ENCODE measurements around the gene MYZAP. TPM values are rescaled to one million over a fixed set of nuclear protein-coding genes. Genes with fewer than 3 reads are reported as not detected.

The MYZAP gene
- total and polyA plus RNA-seq, 4 donors = 0.50 to 1.8 (median 0.99) TPM

GRCh38 chr15:57573151-57573550 lies 18.6 kb upstream of the MYZAP start (continued):
- TF ChIP-seq, protein P1, sequence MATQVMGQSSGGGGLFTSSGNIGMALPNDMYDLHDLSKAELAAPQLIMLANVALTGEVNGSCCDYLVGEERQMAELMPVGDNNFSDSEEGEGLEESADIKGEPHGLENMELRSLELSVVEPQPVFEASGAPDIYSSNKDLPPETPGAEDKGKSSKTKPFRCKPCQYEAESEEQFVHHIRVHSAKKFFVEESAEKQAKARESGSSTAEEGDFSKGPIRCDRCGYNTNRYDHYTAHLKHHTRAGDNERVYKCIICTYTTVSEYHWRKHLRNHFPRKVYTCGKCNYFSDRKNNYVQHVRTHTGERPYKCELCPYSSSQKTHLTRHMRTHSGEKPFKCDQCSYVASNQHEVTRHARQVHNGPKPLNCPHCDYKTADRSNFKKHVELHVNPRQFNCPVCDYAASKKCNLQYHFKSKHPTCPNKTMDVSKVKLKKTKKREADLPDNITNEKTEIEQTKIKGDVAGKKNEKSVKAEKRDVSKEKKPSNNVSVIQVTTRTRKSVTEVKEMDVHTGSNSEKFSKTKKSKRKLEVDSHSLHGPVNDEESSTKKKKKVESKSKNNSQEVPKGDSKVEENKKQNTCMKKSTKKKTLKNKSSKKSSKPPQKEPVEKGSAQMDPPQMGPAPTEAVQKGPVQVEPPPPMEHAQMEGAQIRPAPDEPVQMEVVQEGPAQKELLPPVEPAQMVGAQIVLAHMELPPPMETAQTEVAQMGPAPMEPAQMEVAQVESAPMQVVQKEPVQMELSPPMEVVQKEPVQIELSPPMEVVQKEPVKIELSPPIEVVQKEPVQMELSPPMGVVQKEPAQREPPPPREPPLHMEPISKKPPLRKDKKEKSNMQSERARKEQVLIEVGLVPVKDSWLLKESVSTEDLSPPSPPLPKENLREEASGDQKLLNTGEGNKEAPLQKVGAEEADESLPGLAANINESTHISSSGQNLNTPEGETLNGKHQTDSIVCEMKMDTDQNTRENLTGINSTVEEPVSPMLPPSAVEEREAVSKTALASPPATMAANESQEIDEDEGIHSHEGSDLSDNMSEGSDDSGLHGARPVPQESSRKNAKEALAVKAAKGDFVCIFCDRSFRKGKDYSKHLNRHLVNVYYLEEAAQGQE (IDR thresholded peaks at IDR 0.05) = no peak
- TF ChIP-seq HNF4G (IDR thresholded peaks at IDR 0.05) = no peak
- TF ChIP-seq FOXA1 (IDR thresholded peaks at IDR 0.05) = no peak

- DNase-seq (ENCODE audit: low spot score) = no peak
- no peaks in the 10 kb centered on the region for H3K27me3 ChIP-seq (ENCODE audit: control insufficient read depth in 4 of 4, insufficient read depth in 4 of 4, low read length in 3 of 4)
- H3K27ac ChIP-seq (ENCODE audit: low read depth in 1 of 2, low read length in 2 of 2) = no peak overlapping the region
- H3K4me1 ChIP-seq (ENCODE audit: control insufficient read depth in 4 of 4, insufficient read depth in 4 of 4, low read length in 3 of 4) = no peaks in the 10 kb centered on the region
- H3K9me3 ChIP-seq (ENCODE audit: control insufficient read depth in 4 of 4, low read length in 3 of 4) = no peaks in the 10 kb centered on the region
- no peak for TF ChIP-seq JUND (IDR thresholded peaks at IDR 0.05)
- TF ChIP-seq YY1 (IDR thresholded peaks at IDR 0.05) = no peak
- TF ChIP-seq FOXA2 (IDR thresholded peaks at IDR 0.05) = no peak
- TF ChIP-seq RXRA (IDR thresholded peaks at IDR 0.05) = no peak
- TF ChIP-seq GABPA (IDR thresholded peaks at IDR 0.05 in 1 of 2, conservative IDR thresholded peaks at IDR 0.05 in 1 of 2) = no peak
- TF ChIP-seq, protein P2, sequence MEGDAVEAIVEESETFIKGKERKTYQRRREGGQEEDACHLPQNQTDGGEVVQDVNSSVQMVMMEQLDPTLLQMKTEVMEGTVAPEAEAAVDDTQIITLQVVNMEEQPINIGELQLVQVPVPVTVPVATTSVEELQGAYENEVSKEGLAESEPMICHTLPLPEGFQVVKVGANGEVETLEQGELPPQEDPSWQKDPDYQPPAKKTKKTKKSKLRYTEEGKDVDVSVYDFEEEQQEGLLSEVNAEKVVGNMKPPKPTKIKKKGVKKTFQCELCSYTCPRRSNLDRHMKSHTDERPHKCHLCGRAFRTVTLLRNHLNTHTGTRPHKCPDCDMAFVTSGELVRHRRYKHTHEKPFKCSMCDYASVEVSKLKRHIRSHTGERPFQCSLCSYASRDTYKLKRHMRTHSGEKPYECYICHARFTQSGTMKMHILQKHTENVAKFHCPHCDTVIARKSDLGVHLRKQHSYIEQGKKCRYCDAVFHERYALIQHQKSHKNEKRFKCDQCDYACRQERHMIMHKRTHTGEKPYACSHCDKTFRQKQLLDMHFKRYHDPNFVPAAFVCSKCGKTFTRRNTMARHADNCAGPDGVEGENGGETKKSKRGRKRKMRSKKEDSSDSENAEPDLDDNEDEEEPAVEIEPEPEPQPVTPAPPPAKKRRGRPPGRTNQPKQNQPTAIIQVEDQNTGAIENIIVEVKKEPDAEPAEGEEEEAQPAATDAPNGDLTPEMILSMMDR (IDR thresholded peaks at IDR 0.05; ENCODE audit: low read depth, low read length, missing input control) = no peak
- TF ChIP-seq, protein P1 (IDR thresholded peaks at IDR 0.05) = no peak
- TF ChIP-seq RAD21 (IDR thresholded peaks at IDR 0.05) = no peak
- TF ChIP-seq ZBTB33 (IDR thresholded peaks at IDR 0.05) = no peak
- TF ChIP-seq EGR1 (IDR thresholded peaks at IDR 0.05; ENCODE audit: low read depth in 2 of 2) = no peak
- TF ChIP-seq HNF4G (IDR thresholded peaks at IDR 0.05) = no peak
- TF ChIP-seq, protein P3, sequence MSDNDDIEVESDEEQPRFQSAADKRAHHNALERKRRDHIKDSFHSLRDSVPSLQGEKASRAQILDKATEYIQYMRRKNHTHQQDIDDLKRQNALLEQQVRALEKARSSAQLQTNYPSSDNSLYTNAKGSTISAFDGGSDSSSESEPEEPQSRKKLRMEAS (IDR thresholded peaks at IDR 0.05) = no peak
- no peak for TF ChIP-seq FOXA1 (IDR thresholded peaks at IDR 0.05)
- 93% methylated on average over 5 of the region's 5 CpGs for WGBS
- no peaks in the 10 kb centered on the region for H3K36me3 ChIP-seq (ENCODE audit: control insufficient read depth in 4 of 4, insufficient read depth in 3 of 4, low read depth in 1 of 4, low read length in 3 of 4)
- no peak overlapping the region for H3K9ac ChIP-seq (ENCODE audit: low read depth in 1 of 2, low read length in 2 of 2)
- no peak overlapping the region for H3K4me3 ChIP-seq (ENCODE audit: low read depth in 1 of 3, low read length in 3 of 3)
These were observed 16.3 kb upstream of the MYZAP start for GRCh38 chr15:57575363-57575762.

Data from liver (tissue), 9 donors.